Measurements from ENCODE around the gene HEXIM1.
A peak's percentile ranks its signal among the peaks of the same experiment; 100 is the strongest.

The HEXIM1 gene

DNA sequence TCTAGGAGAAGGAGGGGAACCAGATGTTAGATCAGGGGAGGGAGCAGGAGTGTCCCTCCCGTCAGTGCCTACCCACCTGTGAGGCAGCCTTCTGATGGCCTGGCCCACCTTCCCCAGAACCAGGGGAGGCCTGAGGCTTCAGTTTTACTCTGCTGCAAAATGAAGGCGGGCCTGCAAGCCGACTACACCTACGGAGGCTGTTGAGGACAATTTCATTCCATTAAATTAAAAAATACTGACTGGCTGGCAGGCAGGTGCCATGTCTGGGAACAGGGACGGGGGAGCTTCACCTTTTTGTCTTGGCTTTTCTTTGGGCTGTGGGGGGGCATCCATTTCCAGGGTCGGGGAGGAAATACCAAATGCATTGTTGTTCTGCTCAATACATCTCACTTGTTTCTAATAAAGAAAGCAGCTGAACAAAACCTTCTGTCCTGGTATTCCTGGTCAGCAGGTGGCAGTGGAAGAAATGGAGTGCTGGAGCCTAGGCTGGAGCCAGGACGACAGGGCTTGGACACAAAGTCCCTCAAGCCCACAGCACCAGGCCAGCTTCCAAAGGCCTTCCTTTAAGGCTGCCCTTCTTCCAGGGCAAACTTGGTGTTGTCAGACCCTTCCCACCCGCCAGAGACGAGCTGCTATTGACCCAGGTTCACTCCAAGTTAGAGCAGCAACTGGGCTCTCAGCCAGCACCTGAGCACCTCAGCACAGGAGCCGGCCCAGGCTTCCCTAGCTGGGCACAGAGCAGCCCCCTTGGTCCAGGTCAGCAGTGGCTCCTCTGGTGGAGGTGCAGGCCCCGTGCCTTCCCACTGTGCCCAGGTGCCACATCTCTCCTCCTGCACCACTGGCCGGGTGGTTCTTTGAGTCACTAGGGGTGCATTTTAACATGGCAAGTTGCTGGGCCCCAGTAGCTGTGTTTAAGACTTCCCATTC is 39.4 kb upstream of the HEXIM1 start:
- peak overlapping the region; percentile 7 for H3K27ac Mint-ChIP-seq
- no peaks in the 10 kb centered on the region for H3K9me3 Mint-ChIP-seq
- H3K4me1 Mint-ChIP-seq (ENCODE audit: low read depth) = no peaks in the 10 kb centered on the region
- peaks cover 56% of the 10 kb centered on the region for H3K36me3 Mint-ChIP-seq (ENCODE audit: low read depth)
- no peak overlapping the region for H3K4me3 Mint-ChIP-seq
- no peaks in the 10 kb centered on the region for H3K27me3 Mint-ChIP-seq
- DNase-seq = no peak

DNA sequence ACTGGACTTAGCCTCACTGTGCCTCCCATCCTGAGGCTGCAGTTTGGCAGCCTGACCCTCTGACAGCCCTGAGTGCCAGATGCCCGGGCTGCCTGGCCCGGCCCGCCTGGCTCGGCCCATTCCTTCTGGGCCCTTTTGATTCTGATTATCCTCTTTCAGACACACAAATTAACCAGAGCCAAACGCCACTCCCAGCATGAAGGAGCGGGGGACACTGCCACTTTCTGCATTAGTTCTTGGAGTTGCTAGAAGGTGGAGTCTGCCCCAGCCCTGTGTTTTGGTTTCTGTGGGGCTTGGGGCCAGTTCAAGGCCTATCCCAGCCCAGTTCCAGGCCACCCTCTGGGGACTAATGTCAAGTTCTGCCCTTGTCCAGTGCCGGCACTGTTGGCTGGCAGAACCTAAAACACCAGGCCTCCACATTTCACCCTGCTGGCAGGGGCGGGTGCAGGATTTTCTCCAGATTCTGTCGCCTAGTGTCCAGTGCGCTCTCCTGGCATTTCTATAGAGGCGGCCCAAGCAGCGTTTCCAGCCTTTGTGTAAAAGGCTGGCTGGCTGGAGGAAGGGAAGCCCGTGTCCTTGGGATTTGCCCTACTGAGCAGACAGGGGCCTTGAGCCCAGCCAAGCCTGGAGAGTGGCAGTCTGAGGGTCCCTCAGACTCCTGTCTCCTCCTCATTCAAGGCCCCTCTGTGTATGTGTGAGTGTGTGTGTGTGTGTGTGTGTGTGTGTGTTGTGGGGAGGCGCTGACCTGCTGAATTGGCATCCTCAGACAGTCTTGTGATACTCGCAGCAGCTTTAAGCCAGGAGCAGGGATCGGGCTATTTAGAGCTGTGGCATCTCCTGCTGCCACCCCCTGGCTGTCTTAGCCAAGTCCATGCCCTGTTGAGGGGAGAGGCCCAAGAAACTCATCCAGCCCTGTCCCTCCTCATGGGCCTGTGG is 37.3 kb upstream of the HEXIM1 start:
- H3K27me3 Mint-ChIP-seq = no peaks in the 10 kb centered on the region
- no peaks in the 10 kb centered on the region for H3K4me1 Mint-ChIP-seq (ENCODE audit: low read depth)
- H3K27ac Mint-ChIP-seq = no peak overlapping the region
- peaks cover 35% of the 10 kb centered on the region for H3K36me3 Mint-ChIP-seq (ENCODE audit: low read depth)
- no peak overlapping the region for H3K4me3 Mint-ChIP-seq
- DNase-seq = no peak
- no peaks in the 10 kb centered on the region for H3K9me3 Mint-ChIP-seq

DNA sequence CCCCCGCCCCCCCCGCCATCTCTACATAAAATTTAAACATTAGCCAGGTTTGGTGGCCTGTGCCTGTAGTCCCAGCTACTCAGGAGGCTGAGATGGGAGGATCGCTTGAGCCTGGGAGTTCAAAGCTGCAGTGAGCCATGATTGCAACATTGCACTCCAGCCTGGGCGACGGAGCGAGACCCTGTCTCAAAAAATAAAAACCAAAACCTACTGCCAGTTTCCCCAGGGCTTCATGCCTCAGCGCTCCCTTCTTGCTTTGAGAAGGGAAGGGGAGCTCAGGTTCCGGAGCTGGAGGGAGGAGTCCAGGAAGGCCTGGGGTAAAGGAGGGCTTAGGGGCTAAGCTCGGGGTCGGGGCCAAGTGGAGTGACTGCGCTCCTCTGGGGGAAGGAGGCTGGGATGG is 36.4 kb upstream of the HEXIM1 start:
- Mint-ChIP-seq H3K4me1 (ENCODE audit: low read depth) (no peaks in the 10 kb centered on the region), H3K9me3 (no peaks in the 10 kb centered on the region), H3K27ac (no peak overlapping the region), H3K36me3 (ENCODE audit: low read depth) (peaks cover 26% of the 10 kb centered on the region), H3K4me3 (no peak overlapping the region), H3K27me3 (no peaks in the 10 kb centered on the region)
- DNase-seq = no peak

DNA sequence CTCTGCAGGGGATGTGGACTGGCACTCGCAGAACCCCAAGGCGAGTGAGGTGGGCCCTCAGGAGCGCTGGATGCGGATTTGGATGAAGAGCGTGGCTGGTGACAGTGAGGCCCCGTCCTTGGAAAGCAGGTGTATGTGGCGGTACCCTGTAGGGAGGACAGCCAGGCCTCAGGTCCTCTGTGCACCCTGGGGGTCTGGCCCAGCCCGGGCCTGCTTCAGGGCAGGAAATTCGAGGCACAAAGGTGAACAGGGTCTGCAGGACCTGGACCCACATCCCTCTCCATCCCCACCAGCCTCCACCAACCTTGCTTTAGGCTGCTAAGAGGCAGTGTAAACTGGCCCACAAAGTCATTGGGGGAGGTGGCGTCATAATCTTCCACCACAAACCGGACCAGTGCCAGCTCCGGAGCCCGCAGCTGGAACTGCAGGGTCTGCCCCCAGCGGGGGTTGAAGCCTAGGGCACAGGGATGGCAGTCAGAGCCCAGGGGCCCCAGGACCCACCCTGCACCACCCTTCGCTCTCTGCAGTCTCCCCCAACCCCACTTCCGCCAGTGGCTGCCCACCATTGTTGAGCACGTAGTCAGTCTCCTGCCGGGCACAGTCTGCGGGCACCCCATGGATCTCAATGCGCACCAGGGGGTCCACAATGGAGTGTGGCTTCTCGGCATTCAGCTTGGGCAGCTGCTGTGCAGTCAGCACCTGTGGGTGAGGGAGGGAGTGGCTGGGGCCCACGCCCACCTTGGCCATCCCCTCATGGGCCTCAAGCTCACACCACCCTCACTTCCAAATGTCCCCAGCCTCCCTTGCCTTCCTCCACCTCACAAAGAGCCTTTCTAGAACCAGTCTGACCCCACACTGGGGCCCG is 35.5 kb upstream of the HEXIM1 start:
- no peaks in the 10 kb centered on the region for H3K4me1 Mint-ChIP-seq (ENCODE audit: low read depth)
- no peaks in the 10 kb centered on the region for H3K27me3 Mint-ChIP-seq
- no peak for DNase-seq
- H3K36me3 Mint-ChIP-seq (ENCODE audit: low read depth) = peaks cover 17% of the 10 kb centered on the region
- H3K27ac Mint-ChIP-seq = no peak overlapping the region
- H3K4me3 Mint-ChIP-seq = no peak overlapping the region
- H3K9me3 Mint-ChIP-seq = no peaks in the 10 kb centered on the region

DNA sequence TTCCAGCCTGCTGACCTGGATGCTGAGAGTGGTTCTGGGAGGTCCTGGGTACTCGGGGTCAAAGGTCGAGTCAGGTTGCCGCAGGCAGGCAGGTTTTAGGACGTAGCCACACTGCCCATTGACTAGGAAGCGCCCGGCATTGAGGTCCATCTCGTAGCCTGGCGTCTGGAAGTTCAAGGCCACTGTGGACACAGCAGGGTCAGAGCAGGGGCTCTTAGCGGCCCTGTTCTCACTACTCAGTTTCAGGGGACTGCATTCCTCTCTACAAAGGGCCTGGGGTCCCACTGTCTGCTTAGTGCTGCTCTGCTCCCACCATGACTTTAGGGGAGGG is 34.9 kb upstream of the HEXIM1 start:
- H3K27ac Mint-ChIP-seq = no peak overlapping the region
- no peaks in the 10 kb centered on the region for H3K9me3 Mint-ChIP-seq
- H3K36me3 Mint-ChIP-seq (ENCODE audit: low read depth) = peaks cover 11% of the 10 kb centered on the region
- H3K27me3 Mint-ChIP-seq = no peaks in the 10 kb centered on the region
- H3K4me1 Mint-ChIP-seq (ENCODE audit: low read depth) = no peaks in the 10 kb centered on the region
- H3K4me3 Mint-ChIP-seq = no peak overlapping the region
- DNase-seq = no peak

DNA sequence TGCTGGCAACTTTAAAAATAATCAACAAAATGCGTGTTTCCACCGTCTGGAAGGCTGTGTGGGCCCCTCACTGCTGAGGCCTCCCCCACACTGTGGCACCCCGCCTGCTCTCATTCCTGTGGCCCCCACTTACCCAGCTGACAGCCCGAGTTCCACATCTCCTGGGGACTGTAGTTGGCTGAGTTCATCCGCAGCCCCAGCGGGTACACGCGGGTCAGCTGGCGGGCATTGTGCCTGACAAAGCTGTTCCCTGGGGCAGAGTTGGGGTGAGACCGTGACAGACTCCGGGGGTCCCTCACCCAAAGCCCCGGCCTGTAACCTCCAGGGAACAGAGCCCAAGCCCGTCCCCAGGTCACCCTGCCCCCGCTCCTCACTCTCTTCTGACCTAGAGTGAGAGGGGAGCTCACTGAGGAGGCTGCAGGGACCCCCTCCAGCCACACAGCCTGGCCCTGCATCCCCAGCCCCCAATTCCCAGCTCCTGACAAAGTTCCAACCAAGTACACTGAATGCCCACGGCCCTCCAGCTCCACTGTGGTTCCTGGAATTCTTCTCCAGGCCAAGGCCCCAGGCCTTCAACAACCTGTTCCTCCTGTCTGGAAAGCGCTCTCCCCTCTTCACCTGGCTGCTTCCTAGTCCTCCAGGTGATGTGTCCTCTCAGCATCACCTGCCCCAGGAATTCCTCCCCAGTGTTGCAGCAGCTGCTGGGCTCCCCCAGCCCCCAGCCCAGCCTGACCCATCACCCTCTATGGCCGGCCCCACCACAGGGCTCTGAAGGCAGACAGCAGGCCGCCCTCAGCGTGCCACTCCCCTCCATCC is 34.0 kb upstream of the HEXIM1 start:
- H3K27ac Mint-ChIP-seq = peak overlapping the region; percentile 22
- H3K27me3 Mint-ChIP-seq = no peaks in the 10 kb centered on the region
- peaks cover 3% of the 10 kb centered on the region for H3K36me3 Mint-ChIP-seq (ENCODE audit: low read depth)
- no peaks in the 10 kb centered on the region for H3K9me3 Mint-ChIP-seq
- no peaks in the 10 kb centered on the region for H3K4me1 Mint-ChIP-seq (ENCODE audit: low read depth)
- DNase-seq = no peak
- H3K4me3 Mint-ChIP-seq = no peak overlapping the region

DNA sequence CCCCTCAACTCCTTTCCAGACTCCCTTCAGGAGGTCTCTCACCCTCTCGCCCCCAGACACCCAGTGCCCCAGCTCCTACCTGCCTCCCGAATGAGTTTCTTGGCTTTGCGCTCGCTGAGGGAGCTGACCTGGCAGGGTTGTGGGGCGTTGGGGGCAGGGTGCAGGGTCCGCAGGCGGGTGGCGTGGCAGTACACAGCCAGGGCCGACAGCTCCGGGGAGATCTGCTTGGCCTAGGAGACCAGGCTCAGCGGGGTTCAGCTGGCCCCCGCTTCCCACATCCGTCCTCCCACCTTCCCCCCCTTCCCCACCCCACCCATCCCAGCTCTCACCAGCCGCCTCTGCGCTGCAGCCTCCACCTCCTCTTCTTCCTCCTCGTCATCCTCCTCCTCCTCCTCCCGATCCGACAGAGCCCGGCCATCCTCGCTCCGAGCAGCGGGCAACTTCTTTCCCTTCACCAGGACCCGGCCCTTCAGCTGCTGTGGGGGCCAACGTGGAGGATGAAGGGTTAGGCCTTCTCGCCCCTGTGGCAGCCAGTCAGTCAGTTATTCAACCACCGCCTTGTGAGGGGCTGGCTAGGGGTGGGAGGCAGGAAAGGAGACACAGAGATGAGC is 33.2 kb upstream of the HEXIM1 start:
- H3K4me3 Mint-ChIP-seq = no peak overlapping the region
- no peaks in the 10 kb centered on the region for H3K27me3 Mint-ChIP-seq
- no peaks in the 10 kb centered on the region for H3K9me3 Mint-ChIP-seq
- H3K27ac Mint-ChIP-seq = no peak overlapping the region
- H3K36me3 Mint-ChIP-seq (ENCODE audit: low read depth) = no peaks in the 10 kb centered on the region
- no peak for DNase-seq
- H3K4me1 Mint-ChIP-seq (ENCODE audit: low read depth) = no peaks in the 10 kb centered on the region

DNA sequence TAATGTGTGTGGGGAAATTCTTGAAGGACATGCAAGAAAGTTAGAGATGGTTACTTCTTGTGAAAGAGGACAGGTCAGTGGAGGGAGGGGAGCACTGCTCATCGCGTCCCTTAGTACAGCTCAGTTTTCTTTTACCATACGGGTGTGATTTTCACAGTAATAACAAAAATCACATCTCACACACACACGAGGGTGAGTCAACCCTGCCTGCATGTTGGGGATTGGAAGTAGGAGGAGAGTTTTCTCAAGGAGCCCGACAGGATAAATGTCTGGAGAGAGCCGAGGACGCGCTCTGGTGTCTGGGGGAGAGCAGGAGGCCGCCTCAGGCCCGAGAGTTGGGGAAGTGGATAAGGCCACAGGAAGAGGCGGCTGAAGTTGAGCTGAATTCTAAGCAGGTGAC is 32.4 kb upstream of the HEXIM1 start:
- Mint-ChIP-seq H3K4me1 (ENCODE audit: low read depth) (no peaks in the 10 kb centered on the region), H3K9me3 (no peaks in the 10 kb centered on the region), H3K27ac (no peak overlapping the region), H3K4me3 (no peak overlapping the region), H3K27me3 (no peaks in the 10 kb centered on the region), H3K36me3 (ENCODE audit: low read depth) (no peaks in the 10 kb centered on the region)
- no peak for DNase-seq

DNA sequence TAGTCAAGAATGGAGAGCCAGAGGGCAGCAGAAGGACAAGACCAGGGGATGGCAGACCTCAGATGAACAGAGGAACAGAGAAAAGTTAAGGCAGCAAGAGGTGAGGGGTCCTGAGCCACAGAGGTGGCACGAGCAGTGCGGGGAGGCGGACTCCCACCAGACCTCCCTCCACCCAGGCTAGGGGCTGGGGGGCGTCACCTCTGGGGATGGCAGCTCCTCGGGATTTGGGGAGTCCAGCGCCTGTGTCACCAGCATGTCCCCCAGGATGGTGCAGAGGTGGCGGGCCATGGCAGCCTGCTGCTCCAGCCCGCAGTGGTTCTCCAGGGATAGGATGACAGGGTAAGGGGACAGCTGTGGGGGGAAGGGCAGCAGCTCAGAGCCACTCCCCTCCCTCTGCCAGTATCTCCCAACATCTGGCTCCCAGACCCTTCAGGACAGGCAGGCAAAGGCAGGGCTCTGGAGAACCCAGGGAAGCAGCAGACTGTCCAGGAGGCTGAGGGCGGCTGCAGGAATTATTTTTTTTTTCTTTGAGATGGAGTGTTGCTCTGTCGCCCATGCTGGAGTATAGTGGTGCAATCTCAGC is 31.8 kb upstream of the HEXIM1 start:
- no peaks in the 10 kb centered on the region for H3K4me1 Mint-ChIP-seq (ENCODE audit: low read depth)
- no peak overlapping the region for H3K4me3 Mint-ChIP-seq
- no peaks in the 10 kb centered on the region for H3K36me3 Mint-ChIP-seq (ENCODE audit: low read depth)
- peaks cover 3% of the 10 kb centered on the region for H3K27me3 Mint-ChIP-seq
- no peak for DNase-seq
- H3K9me3 Mint-ChIP-seq = no peaks in the 10 kb centered on the region
- H3K27ac Mint-ChIP-seq = no peak overlapping the region

DNA sequence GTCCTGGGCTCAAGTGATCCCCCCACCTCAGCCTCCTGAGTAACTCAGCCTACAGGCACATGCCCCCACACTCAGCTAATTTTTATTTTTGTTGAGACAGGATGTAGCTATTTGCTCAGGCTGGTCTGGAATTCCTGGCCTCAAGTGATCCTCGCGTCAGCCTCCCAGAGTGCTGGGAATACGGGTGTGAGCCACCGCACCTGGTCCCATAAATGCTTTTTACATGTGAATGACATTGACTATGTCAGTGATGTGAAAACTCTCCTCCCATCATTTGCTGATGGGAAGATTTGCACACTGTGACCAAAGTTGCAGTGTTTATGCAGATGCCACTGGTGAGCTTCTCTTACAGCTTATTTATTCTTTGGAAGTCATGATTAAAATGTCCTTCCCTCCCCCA is 30.9 kb upstream of the HEXIM1 start:
- Mint-ChIP-seq H3K9me3 (no peaks in the 10 kb centered on the region), H3K36me3 (ENCODE audit: low read depth) (no peaks in the 10 kb centered on the region), H3K4me1 (ENCODE audit: low read depth) (no peaks in the 10 kb centered on the region), H3K4me3 (no peak overlapping the region), H3K27ac (no peak overlapping the region), H3K27me3 (peaks cover 3% of the 10 kb centered on the region)
- no peak for DNase-seq

DNA sequence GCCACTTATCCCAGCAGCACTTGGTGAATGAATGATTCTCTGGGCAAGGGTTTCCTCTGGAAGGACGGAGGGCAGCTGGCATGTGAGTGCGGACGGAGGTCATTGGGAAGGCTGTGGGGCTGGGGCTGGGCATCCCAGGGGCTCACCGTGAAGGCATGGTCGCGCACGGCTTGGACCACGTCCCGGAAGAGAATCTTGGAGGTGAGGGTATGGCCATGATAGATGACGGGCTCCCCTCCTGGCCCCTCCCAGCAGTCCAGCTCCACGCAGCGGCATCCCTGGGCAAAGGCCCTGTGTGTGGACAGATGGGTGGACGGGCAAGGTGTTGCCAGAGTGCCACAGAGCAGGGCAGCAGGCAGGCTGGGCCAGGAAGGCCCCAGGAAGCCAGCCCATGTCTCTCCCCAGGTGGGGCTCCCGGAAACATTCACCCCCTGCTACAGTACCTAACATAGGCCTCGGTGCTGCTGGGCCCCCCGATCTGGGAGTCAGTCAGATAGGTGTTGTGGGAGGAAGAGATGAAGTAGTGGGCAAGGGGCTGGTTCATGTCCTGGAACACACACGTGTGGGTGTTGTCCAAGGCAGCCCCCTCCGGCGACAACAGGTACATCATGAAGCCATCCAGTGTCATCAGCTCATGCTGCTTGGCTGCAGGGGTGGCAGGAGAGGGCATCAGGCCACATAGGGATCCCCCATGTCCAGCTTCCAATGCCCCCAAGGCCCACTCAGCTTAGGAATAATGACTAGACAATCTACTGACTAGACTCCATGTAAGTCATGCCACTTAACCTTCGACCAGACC is 30.2 kb upstream of the HEXIM1 start:
- Mint-ChIP-seq H3K4me1 (ENCODE audit: low read depth) (no peaks in the 10 kb centered on the region), H3K9me3 (no peaks in the 10 kb centered on the region), H3K4me3 (no peak overlapping the region), H3K27me3 (peaks cover 3% of the 10 kb centered on the region), H3K36me3 (ENCODE audit: low read depth) (no peaks in the 10 kb centered on the region), H3K27ac (no peak overlapping the region)
- no peak for DNase-seq

DNA sequence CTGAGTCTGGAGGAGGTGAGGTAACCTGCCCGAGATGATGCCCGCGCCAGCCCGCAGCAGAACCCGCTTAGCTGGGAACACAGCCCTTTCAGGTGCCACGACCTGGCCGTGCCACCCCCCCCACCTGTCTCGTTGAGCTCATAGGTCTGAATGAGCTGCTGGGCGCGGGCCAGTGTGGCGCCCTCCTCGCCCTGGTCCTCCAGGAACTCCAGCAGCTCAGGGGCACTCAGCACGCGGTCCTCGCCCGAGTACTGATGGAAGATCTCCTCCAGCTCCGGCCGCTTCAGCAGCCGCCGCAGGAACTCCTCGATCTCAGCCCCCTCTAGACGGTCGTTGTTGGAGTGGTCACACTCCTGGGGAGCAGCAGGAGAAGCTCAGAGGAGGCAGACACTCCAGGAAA is 29.6 kb upstream of the HEXIM1 start:
- no peaks in the 10 kb centered on the region for H3K9me3 Mint-ChIP-seq
- H3K36me3 Mint-ChIP-seq (ENCODE audit: low read depth) = no peaks in the 10 kb centered on the region
- peaks cover 3% of the 10 kb centered on the region for H3K27me3 Mint-ChIP-seq
- H3K4me1 Mint-ChIP-seq (ENCODE audit: low read depth) = no peaks in the 10 kb centered on the region
- no peak for DNase-seq
- H3K27ac Mint-ChIP-seq = no peak overlapping the region
- H3K4me3 Mint-ChIP-seq = no peak overlapping the region
